Measurements from ENCODE around the gene PALLD. TPM values are rescaled to one million over a fixed set of nuclear protein-coding genes. Genes with fewer than 3 reads are reported as not detected.

Gene PALLD
- total RNA-seq, 4 donors from 2014 or later, result 60.2 to 437 (median 118) TPM

DNA sequence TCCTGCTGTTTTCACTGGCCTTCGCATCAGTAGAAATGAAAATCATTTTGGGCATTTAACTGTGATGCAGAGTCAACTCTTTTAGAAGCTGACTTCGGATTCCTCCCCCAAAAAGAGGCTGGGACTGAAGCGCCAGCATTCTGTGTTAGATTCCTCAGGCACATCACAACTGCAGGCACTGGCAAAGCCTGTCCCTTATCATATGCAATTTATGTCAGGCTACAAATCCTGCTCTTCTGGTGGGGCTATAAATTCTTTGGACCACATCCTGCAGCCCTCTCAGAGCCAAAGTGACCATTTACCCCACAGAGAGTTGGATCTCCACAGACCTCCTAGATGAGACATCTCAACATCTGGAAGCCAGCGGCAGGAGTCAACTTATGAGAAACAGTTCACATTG lies 374.8 kb downstream of the PALLD start:
- intact Hi-C loops (cut with DNase I), result no loop called here
- WGBS, 2 donors, result 76 to 86% methylated on average over 4 of the region's 4 CpGs
- H3K4me1 ChIP-seq, result peaks cover 3 to 47% (median 15%) of the 10 kb centered on the region in 3 donors

DNA sequence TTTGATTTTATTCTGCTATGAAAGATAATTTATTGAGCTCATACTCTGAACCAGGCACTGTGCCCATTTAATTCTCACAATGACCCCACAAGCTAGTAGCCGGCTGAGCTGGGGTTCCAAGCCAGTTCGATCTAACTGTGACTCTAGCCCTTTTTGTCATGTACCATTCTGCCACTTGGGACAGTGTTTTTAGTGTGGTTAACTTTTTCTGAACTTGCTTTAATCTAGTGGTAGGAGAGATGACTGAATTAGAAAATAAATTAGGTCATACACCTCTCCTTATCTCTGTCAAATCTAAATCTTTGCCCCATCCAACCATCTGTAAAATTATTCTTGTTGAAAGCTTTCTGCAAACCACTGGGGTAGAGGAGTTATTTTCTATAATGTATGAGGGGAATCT lies 377.2 kb downstream of the PALLD start:
- no peaks in the 10 kb centered on the region for H3K9me3 ChIP-seq
- peak overlapping the region in 1 of 4 donors; percentile 9 for H3K27ac ChIP-seq
- WGBS, 2 donors, result 50 to 85% methylated on average over 2 of the region's 2 CpGs
- peaks cover 0 to 42% (median 0%) of the 10 kb centered on the region in 3 donors for H3K36me3 ChIP-seq
- no peak overlapping the region for H3K4me3 ChIP-seq
- DNase-seq, result no peak
- peaks cover 0 to 8% (median 0%) of the 10 kb centered on the region in 4 donors for H3K27me3 ChIP-seq
- intact Hi-C loops (cut with DNase I), result no loop called here
- peaks cover under 1 to 49% (median 6%) of the 10 kb centered on the region in 3 donors for H3K4me1 ChIP-seq
- TF ChIP-seq, protein P1, sequence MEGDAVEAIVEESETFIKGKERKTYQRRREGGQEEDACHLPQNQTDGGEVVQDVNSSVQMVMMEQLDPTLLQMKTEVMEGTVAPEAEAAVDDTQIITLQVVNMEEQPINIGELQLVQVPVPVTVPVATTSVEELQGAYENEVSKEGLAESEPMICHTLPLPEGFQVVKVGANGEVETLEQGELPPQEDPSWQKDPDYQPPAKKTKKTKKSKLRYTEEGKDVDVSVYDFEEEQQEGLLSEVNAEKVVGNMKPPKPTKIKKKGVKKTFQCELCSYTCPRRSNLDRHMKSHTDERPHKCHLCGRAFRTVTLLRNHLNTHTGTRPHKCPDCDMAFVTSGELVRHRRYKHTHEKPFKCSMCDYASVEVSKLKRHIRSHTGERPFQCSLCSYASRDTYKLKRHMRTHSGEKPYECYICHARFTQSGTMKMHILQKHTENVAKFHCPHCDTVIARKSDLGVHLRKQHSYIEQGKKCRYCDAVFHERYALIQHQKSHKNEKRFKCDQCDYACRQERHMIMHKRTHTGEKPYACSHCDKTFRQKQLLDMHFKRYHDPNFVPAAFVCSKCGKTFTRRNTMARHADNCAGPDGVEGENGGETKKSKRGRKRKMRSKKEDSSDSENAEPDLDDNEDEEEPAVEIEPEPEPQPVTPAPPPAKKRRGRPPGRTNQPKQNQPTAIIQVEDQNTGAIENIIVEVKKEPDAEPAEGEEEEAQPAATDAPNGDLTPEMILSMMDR (IDR thresholded peaks at IDR 0.05), result no peak
- TF ChIP-seq POLR2A (IDR thresholded peaks at IDR 0.05), result no peak

More for the DNA sequence above, 374.8 kb downstream of the PALLD start:
- Histone ChIP-seq H3K9me3 (no peaks in the 10 kb centered on the region), H3K36me3 (peaks cover 0 to 25% (median 0%) of the 10 kb centered on the region in 3 donors), H3K27ac (peak overlapping the region in 1 of 4 donors; percentile 16), H3K27me3 (no peaks in the 10 kb centered on the region), H3K4me3 (no peak overlapping the region)
- DNase-seq, result no peak
- TF ChIP-seq POLR2A (IDR thresholded peaks at IDR 0.05), result no peak
- TF ChIP-seq, protein P1 (IDR thresholded peaks at IDR 0.05), result no peak

DNA sequence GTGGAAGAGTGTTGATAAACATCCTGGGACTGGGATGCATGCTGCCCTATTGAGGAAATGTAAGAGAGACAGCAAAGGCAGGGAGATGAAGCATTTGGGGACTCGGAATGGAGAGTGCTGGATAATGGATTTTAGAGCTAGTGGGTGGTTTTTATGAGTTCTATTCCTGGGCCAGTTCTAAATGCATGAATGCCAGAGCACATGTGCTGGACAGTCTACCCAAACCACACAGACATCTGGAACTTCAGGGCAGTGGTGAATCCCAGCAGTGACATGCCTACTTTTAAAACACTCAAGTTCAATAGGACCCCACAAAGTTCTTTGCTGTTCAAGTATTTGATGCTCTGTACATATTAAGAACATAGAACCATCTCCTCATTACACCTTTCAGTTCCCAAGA lies 379.3 kb downstream of the PALLD start:
- Histone ChIP-seq H3K4me3 (no peak overlapping the region), H3K27ac (peak overlapping the region in 3 of 4 donors; percentile 7 to 39 (median 32)), H3K4me1 (peaks cover 7 to 61% (median 12%) of the 10 kb centered on the region in 3 donors), H3K27me3 (peaks cover 0 to 8% (median 0%) of the 10 kb centered on the region in 4 donors), H3K9me3 (no peaks in the 10 kb centered on the region), H3K36me3 (peaks cover 0 to 43% (median 0%) of the 10 kb centered on the region in 3 donors)
- DNase-seq, result no peak
- no peak for TF ChIP-seq POLR2A (IDR thresholded peaks at IDR 0.05)
- TF ChIP-seq, protein P1 (IDR thresholded peaks at IDR 0.05), result no peak
- intact Hi-C loops (cut with DNase I), result no loop called here
- WGBS, 2 donors, result 67 to 100% methylated on average over 1 of the region's 1 CpG

DNA sequence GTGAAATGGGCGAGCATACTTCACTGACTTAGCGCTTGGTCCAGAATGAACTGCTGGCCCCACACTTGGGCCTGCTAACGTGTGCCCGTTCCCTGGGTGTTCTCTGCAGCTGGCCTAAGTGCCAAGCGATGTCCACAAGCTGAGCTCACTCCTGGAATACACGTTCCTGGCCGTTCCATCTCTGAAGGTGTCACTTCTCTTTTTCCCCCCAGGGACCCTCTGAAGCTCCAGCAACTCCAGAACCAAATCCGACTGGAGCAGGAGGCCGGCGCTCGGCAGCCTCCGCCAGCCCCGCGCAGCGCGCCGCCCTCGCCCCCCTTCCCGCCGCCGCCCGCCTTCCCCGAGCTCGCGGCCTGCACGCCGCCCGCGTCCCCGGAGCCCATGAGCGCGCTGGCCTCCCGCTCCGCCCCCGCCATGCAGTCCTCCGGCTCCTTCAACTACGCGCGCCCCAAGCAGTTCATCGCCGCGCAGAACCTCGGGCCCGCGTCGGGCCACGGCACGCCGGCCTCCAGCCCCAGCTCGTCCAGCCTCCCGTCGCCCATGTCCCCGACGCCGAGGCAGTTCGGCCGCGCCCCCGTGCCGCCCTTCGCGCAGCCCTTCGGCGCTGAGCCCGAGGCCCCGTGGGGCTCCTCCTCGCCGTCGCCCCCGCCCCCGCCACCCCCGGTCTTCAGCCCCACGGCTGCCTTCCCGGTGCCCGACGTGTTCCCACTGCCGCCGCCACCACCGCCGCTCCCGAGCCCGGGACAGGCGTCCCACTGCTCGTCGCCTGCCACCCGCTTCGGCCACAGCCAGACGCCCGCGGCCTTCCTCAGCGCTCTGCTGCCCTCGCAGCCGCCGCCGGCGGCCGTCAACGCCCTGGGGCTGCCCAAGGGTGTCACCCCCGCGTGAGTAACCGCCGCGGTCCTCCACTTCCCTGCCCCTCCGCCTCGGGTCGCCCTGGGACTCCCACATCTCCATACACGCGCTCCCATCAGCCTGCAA lies 380.9 kb downstream of the PALLD start:
- WGBS, 2 donors, result 43 to 49% methylated on average over 34 to 50 of the region's 108 CpGs
- TF ChIP-seq, protein P1 (IDR thresholded peaks at IDR 0.05), result no peak
- TF ChIP-seq POLR2A (IDR thresholded peaks at IDR 0.05), result no peak
- peaks cover 7 to 65% (median 12%) of the 10 kb centered on the region in 3 donors for H3K4me1 ChIP-seq
- H3K4me3 ChIP-seq, result peak overlapping the region; percentile 43 to 65 (median 49)
- H3K36me3 ChIP-seq, result peaks cover 0 to 45% (median 0%) of the 10 kb centered on the region in 3 donors
- intact Hi-C loops (cut with DNase I), result no loop called here
- no peak for DNase-seq
- H3K27ac ChIP-seq, result peak overlapping the region; percentile 62 to 83 (median 76)
- peaks cover 0 to 8% (median 0%) of the 10 kb centered on the region in 4 donors for H3K27me3 ChIP-seq
- H3K9me3 ChIP-seq, result no peaks in the 10 kb centered on the region

DNA sequence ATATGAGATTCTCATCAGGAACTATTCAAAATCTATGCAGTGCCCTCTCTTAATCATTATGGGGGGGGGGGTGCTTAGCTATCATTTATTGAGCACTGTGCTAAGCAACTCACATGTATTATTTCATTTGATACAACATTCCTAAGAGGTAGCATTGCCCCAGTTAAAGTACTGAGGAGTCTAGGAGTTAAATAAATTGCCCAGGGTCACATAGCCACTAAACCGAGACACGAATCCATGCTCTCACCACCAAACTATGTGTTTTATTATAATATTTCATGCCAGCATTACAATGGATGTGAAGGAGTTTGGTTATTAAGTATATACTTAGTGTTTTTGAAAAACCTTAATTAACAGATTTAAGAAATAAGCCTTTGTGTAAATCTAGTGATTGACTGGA lies 381.8 kb downstream of the PALLD start:
- TF ChIP-seq, protein P1 (IDR thresholded peaks at IDR 0.05), result no peak
- TF ChIP-seq POLR2A (IDR thresholded peaks at IDR 0.05), result no peak
- DNase-seq, result no peak
- intact Hi-C loops (cut with DNase I), result no loop called here
- Histone ChIP-seq H3K4me1 (peaks cover 7 to 71% (median 12%) of the 10 kb centered on the region in 3 donors), H3K9me3 (no peaks in the 10 kb centered on the region), H3K4me3 (peak overlapping the region in 3 of 4 donors; percentile 43 to 65 (median 53)), H3K36me3 (peaks cover 0 to 44% (median 0%) of the 10 kb centered on the region in 3 donors), H3K27me3 (peaks cover 0 to 8% (median 0%) of the 10 kb centered on the region in 4 donors), H3K27ac (peak overlapping the region in 3 of 4 donors; percentile 62 to 83 (median 82))
- WGBS, 2 donors, result 67 to 76% methylated on average over 2 of the region's 2 CpGs

Data from esophagus squamous epithelium (tissue), 5 donors.